ENCODE measurements around the gene PRKCZ.
"Not testable (repeated sequence)": the region's sequence is repeated elsewhere in the genome, so short reads cannot be mapped to it uniquely, and the experiment has no call there.

The PRKCZ gene

DNA sequence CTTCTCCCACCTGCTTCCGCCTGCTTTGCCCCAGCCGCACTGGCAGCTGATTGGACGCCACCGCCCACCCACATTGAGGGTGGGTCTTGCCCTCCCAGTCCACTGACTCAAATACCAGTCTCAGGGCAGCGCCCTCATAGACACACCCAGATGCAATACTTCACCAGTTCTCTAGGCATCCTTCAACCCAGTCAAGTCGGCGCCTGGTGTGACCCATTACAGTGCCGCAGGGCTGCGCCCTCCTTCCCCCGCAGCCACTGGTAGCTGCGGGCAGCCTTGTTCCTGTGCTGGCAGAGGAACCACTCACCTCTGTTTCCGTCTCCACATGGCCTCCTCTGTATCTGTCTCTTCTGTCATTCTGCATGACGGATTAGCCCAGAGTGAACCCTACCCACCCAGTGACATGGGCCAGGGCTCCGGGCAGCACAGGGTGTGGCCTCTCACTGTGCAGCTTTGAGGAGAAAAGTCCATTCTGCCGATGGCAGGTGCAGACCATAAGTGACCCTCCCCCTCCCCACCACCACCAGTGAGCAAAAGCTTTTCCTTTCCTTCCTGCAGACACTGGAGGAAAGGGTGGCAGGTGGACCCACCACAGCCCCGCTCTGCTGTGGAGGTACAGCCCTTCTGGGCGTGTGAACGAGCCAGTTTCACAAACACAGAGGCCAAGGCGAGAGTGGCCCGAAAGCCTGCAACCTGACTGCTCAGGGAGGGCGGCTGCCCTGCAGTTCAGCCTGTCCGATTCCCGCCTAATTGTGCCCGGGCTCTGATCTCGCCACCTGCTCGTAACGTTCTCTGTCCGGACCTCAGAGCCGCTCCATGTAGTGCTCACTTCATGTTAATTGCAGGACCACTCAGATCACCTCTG is 87.3 kb downstream of the PRKCZ start:
- no peak for DNase-seq

DNA sequence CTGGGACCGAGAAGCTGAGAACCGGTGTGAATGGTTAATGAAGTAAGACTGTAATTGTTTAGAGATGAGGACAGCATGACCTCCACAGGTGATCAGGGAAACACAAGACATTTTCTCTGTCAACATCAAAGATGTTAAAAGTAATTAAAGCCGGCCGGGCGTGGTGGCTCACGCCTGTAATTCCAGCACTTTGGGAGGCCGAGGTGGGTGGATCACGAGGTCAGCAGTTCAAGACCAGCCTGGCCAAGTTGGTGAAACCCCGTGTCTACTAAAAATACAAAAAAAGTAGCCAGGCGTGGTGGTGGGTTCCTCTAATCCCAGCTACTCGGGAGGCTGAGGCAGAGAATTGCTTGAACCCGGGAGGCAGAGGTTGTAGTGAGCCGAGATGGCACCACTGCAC is 88.9 kb downstream of the PRKCZ start:
- not testable (repeated sequence) for DNase-seq

DNA sequence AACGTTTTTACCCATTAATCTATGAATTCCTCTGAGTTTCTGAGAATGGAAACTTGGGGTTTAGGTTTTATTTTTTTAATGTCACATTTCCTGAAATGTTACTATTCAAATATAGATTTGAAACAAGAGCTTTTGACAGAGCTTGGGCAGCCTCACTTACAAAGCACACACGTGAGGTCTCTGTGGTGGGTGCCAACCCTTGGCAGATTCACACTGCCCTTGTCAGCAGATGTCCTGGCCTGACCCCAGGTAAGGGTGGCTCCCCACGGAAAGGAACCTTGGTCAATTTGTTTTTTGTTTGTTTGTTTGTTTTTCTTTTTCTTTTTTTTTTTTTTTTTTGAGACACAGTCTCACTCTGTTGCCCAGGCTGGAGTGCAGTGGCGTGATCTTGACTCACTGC is 90.8 kb downstream of the PRKCZ start:
- DNase-seq: no peak

DNA sequence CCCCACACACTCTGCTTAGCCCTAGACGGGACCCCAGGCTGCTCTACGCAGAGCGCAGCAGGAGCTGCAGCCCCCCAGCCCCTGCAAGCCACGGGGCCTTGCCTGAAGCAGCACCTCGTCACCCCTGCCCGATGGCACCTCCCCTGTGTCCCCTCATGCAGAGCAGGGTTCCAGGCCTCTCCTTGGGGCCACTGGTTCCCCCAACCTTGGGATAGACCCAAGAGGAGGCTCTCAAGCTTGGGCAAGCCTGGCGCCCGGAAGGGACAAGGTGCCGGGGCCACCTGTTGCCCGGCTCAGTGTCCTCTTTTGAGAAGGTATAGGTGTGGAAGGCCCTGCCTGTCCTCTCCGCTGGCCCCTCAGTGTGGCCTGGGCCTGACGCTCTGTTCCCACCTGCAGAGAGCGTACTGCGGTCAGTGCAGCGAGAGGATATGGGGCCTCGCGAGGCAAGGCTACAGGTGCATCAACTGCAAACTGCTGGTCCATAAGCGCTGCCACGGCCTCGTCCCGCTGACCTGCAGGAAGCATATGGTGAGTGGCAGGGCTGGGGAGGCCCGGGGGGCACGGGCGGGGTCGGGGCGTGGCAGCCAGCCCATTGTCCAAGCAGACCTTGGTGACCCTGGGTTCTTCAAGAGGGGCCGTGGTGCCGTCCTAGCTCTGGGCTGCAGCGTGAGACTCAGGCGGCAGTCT is 93.7 kb downstream of the PRKCZ start:
- DNase-seq: no peak

DNA sequence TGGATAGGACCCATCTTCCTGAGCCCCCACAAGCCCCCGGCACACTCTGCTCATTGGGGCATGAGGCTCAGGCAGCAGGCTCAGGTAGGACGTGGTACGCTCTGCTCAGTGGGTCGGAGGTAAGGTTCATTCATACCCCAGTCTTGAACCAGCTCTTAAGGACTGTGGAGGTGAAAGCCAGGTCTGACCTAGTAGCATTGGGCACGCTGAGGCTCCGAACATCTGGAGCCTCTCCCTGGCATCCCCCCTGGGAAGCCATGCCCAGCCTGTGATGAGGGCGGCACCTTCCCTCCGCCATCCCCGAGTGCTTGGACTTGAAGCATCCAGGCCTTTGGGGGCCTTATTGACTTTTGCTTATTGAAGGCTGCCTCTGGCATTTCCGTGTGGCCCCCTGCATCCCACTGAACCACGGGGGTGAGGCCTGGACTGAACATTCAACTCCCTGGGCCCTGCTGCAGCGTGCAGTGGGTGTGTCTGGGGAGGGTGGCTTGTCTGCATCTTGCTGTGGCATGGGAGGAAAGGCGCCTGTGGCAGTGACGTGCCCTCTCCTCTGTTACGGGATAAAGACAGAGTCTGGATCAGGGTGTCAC is 94.4 kb downstream of the PRKCZ start:
- DNase-seq: no peak

DNA sequence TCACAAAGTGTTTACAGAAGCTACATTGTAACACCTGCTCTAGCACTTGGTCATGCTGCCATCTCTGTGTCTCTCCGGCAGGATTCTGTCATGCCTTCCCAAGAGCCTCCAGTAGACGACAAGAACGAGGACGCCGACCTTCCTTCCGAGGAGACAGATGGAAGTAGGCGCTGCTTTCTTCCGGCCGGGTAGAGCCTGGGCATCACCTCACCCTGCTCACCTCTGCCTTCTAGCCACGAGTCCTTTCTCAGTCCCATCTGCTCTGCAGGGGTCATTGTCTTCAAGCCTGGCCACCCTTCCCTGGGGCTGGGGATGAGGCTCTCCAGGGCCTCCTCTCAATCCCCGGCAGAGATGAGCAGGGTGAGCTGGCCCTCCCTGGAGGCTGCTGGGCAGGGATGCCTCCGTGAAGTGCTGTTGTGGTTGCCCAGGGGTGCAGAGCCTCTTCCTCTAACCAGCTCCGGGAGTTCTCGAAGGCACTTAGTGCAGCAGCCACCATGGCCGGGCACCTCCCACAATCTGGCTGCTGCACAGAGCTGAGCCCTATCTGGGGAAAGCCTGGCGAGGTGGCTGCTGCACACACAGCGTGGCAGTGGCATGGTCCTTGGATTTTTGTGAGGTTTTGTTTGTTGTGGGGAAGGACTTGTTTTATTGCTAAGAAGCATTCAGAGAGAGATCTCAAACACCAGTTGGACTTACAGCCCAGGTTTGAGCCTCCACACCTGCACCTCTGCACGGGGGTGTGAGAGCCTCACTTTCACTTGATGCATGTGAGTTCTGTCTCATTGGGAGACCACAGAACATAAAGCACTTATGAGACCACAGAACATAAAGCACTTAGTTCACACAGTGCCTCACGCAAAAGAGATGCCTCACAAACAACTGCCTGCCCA is 96.0 kb downstream of the PRKCZ start:
- no peak for DNase-seq

DNA sequence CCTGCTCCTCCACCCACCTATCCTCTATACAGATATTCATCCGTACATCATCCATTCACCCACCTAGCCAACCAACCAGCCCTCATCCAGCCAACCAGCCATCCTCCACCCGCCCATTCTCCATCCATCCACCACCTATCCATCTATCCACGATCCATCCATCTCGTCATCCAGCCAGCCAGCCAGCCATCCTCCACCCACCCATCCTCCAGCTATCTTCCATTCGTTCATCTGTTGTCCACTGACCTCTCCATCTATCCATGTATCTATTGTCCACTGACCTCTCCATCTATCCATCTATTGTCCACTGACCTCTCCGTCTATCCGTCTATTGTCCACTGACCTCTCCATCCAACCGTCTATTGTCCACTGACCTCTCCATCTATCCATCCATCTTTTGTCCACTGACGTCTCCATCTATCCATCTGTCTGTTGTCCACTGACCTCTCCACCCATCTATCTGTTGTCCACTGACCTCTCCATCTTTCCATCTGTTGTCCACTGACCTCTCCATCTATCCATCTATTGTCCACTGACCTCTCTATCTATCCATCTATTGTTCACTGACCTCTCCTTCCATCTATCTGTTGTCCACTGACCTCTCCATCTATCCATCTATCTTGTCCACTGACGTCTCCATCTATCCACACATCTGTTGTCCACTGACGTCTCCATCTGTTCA is 96.8 kb downstream of the PRKCZ start:
- DNase-seq: no peak

DNA sequence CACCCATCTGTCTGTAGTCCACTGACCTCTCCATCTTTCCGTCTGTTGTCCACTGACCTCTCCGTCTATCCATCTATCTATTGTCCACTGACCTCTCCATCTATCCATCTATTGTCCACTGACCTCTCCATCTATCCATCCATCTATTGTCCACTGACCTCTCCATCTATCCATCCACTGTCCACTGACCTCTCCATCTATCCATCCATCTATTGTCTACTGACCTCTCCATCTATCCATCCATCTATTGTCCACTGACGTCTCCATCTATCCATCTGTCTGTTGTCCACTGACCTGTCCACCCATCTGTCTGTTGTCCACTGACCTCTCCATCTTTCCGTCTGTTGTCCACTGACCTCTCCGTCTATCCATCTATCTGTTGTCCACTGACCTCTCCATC is 97.7 kb downstream of the PRKCZ start:
- not testable (repeated sequence) for DNase-seq

DNA sequence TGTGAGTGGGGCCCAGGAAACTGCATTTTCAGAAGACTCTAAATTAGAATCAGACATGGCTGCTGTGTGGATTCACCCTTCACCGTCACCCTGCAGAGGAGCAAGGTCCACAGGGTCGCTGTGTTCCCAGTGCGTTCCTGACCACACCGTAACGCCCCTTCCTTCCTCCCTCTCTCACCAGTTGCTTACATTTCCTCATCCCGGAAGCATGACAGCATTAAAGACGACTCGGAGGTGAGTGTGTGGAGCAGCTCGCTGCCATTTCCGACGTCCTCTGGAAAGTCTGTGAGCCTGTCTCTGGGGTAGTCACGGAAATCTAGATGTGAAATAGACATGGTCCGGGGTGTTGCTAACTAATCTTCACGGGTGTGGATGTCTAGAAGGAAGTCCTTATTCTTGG is 98.5 kb downstream of the PRKCZ start:
- no peak for DNase-seq

DNA sequence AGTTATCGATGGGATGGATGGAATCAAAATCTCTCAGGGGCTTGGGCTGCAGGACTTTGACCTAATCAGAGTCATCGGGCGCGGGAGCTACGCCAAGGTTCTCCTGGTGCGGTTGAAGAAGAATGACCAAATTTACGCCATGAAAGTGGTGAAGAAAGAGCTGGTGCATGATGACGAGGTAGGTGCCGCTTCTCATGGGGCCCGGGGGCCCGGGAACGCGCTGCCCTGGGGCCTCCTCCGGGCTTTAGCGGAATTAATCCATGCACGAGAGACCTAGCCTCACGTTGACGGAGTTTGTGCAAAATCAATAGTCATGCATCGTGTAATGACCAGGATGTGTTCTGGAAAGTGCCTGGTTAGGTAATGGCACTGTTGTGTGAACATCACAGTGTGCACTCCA is 100.6 kb downstream of the PRKCZ start:
- DNase-seq: no peak

DNA sequence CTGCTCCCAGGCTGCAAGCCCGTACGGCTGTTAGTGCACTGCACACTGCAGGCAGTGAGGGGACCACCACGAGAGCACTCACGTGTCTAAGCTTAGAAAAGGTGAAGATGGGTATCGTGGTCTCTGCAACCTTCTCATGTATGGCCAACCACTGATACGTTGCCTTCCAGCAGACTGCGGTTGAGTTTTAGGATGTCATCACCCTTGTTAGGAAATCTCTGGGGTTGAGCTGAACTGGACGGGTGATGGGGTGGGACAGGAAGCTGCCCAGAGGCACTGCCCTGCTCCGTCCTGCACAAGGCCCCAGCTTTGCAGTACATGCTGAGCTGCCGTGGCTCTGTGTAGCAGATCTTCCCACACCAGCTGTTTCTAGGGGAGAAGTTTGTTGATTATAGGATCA is 101.0 kb downstream of the PRKCZ start:
- DNase-seq: no peak

DNA sequence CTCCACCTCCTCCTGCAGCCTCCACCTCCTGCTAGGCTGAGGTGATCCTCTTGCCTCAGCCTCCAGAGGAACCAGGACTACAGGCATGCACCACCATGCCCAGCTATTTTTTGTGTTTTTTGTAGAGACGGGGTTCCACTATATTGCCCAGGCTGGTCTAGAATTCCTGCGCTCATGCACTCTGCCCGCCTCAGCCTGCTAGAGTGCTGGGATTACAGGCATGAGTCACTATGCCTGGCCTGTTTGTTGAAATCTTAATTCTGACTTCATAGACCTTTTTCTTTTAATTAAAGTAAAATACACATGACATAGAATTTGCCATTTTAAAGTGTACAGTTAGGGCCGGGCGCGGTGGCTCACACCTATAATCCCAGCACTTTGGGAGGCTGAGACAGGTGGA is 101.7 kb downstream of the PRKCZ start:
- no peak for DNase-seq

DNA sequence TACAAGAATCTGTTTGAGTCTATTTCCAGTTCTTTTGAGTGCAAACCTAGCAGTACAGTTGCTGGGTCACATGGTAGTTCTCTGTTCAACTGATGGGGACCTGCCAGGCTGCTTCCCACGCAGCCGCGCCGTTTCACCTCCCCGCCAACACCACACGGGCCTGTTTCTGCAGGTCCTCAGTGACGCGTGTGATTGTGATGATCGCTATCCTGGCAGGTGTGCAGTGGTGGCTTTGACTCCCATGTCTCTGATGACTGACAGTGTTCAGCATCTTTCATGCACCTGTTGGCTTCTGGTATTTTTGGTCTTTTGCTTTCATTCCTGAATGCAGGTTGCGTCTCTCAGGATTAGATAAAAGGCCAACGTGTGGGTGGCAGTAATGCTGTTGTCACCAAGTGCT is 102.7 kb downstream of the PRKCZ start:
- DNase-seq: no peak

DNA sequence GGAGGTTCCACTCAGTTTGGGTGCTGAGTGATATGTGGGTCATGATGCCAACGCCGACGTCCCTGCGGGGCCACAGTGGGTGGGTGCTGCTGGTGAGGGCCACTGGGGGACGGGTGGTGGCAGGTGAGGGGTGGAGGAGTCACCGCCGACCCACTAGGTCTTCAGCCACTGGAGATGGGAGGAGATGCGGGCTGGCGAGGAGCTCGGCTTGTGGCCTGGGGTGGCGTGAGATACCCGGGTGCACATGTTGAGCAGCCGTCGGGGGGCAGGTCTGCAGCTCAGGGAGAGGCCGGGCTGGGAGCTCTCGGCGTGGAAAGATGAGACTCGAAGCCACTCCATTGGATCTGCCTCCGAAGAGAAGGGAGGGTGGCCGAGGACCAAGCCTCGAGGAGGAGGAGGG is 103.8 kb downstream of the PRKCZ start:
- no peak for DNase-seq

DNA sequence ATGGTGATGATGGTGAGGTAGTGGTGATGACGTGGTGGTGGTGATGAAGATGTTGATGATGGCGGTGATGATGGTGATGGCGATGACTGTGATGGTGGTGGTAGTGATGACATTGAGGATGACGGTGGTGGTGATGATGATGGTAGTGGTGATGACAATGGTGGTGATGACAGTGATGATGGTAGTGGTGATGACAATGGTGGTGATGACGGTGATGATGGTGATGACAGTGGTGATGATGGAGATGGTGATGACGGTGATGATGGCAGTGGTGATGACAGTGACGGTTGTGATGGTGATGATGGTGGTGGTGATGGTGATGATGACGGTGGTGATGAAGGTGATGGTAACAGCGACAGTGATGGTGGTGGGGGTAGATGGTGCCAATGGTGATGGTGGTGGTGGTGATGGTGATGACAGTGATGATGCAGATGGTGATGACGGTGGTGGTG is 105.0 kb downstream of the PRKCZ start:
- DNase-seq: no peak

DNA sequence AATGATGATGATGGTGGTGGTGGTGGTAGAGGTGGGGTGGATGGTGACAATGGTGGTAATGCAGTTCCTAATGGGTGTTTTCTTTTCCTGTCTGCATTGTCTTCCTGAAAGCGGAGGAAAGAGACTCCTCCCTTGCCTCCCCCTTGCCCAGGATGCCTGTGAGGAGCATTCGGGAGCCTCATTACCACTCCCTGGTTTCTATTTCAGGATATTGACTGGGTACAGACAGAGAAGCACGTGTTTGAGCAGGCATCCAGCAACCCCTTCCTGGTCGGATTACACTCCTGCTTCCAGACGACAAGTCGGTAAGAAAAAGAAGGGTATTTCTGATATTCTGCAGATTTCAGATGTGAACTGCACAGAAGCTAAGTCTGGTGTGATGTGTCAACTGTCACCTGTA is 105.6 kb downstream of the PRKCZ start:
- DNase-seq: no peak

DNA sequence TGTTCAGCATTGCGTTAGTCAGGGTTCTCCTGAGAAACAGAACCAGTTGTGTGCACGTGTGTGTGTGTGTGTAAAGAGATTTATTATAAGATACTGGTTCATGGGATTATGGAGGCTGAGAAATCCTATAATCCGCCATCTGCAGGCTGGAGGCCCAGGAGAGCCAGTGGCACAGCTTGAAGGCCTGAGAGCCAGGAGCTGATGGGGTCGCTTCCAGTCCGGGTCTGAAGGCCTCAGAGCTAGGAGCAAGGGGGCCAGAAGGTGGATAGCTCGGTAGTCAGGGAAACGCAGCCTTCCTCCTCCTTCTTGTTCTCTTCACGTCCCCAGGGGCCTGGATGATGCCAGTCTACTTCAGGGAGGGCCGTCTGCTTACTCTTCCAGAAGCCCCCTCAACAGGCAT is 106.7 kb downstream of the PRKCZ start:
- no peak for DNase-seq

DNA sequence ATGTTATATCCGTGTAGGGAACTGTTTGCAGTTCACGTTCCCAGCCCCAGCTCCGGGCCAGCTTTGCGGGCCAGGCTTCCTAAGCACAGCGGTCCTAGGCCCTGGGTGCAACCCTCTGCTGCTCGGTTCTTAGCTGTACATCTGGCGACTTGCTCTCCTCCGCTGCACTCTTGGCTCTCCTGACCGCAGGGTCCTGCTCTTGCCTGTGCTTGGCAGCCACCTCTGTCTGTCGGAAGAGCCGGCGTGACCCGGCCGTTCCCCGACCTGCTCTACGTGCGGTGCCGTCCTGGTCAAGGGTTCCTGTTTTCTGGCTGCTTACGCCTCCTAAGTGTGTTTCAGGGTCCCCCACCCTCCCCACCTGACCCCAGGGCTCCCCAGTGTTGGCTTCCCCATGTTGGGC is 107.6 kb downstream of the PRKCZ start:
- no peak for DNase-seq

DNA sequence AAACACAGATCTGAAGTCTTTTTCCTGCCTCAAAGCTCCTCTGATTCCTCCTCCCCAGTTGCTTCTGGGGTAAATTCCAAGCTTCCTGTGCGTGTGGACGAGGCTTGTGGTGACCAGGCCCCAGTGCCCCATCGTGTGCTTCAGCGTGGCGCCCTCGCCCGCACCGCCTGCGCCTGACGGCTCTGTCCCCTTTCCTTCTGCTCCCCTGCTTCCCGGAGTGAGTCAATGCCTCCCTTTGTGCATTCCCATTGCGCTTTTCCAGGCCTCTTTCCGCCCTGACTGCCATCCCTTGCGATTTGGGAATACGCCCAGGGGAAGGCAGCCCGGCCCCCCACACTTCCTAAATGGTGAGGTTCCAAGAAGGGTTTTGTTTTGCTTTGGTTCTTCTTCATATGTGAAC is 108.1 kb downstream of the PRKCZ start:
- no peak for DNase-seq

DNA sequence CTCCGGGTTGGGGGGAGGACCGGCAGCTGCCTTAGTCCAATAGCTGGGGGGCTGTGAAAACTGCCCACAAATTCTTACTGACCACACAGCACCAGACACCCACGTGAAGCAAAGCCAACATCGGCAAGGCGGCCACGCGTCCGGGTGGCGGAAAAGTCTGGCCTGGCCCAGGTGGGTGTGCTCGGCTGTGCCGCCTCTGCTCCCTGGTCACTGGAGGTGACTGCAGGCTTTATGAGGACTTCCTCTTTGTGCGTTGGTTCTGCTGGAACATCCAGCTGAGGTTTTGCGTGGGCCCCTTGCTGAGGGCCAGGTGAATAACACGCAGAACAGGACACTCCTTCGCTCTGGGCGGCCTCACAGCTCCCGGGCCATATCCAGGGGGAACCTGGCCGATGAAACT is 108.9 kb downstream of the PRKCZ start:
- no peak for DNase-seq

DNA sequence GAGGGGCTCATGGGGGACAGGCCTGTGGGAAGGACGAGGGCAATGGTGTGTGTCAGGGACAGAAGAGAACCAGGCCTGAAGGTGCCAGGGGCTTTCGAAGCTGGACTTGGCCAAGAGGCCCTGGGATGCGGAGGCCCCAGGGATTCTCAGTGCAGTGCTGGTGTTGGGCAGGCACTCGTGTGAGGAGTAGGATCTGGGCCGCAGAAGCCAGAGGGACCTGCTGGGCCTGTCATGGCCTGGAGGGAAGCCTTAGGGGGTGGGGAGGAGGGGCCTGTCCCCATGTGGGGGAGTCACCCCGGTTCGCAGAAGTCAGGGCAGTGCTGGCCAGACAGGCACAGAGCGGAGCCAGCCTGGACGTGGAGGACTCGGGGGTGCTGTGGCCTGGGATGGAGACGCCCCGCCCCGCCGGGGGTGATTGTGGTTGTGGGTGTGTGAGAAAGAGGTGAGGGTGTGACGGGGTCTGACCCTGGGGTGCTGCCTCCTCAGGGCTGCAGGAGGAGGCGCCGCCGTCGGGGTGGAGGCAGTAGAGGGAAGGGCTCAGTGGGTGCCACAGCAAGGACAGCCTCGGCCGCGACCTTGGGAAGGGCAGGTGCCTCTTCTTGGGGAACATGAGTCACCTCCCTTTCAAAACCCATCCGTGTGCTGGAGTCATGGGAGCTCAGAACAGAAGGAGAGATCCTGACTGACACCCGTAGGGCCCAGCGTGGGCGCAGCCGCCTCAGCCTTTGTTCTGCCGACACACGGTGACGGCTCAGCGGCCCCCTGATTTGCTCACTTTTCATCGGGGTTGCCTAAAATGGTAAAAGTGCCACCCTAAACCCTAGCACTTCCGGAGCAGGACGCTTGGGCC is 110.5 kb downstream of the PRKCZ start:
- no peak for DNase-seq

DNA sequence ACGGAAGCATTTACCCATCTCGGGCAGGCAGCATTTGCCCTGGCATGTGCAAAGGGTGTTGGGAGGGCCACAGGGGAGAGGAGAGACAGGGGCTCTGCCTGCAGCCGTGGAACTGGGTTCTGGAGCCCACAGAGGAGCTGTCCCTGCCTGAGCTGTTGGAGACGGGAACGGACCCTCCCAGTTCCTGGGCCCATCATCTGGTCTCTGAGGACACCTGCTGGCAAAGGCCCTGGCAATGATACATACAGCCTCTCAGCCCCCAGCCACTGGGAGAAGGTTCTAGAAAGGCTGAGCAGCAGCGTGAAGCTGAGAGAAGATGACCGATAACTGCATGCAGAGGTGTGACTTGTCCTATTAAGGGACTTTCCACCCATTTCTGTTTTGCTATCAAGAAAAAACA is 113.0 kb downstream of the PRKCZ start:
- no peak for DNase-seq

All from NCI-H774 (cell line).